Neural cell (in vitro differentiated cells): ENCODE measurements around the gene HIVEP1.

ENCODE experiments used
- EZH2 ChIP-seq: fragments of 200-600, 300-800 bp; shearing (Covaris generic), sonication (generic); IDR thresholded peaks from 2 replicates; pipeline ENCODE4 v1.6.1; 2014; ENCODE audit warnings: antibody characterized with exemption, low read length, borderline replicate concordance, mild to moderate bottlenecking; ENCODE audit not compliant: insufficient read depth, poor library complexity, severe bottlenecking
- POLR2AphosphoS5 ChIP-seq: IDR thresholded peaks from 2 replicates; pipeline ENCODE4 v1.6.1; 2012
- TAF1 ChIP-seq: IDR thresholded peaks from 2 replicates; pipeline ENCODE4 v1.6.1; 2012; ENCODE audit warnings: low read depth
- TF ChIP-seq, protein P1 (sequence below): fragments of 450-650 bp; IDR thresholded peaks from 2 replicates; pipeline ENCODE4 v1.5.1; 2014; ENCODE audit warnings: antibody characterized with exemption, mild to moderate bottlenecking, moderate library complexity; ENCODE audit not compliant: poor library complexity, severe bottlenecking

DNA sequence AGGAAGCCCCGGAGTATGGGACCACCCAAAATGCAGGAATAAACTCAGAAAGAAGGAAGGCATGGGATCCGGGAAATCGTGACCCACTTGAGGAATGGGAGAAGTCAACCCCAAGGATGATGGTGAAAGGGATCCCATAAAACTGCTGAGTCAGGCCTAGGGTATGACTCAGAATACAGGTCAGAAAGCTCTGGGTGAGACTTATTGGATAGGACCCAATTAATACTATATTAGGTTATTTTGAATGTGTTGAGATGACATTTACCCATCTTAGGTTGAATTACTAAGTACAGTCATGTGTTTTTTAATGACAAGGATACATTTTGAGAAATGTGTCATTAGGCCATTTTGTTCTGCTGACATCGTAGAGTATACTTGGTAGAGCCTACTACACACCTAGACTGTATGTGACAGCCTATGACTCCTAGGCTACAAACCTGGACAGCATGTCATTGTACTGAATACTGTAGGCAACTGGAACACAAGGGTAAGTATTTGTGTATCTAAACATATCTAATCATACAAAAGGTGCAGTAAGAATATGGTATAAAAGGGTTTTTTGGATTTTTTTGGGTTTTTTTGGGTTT, 17.1 kb upstream of the HIVEP1 start:
- TF ChIP-seq POLR2AphosphoS5, result no peak
- TF ChIP-seq, protein P1, sequence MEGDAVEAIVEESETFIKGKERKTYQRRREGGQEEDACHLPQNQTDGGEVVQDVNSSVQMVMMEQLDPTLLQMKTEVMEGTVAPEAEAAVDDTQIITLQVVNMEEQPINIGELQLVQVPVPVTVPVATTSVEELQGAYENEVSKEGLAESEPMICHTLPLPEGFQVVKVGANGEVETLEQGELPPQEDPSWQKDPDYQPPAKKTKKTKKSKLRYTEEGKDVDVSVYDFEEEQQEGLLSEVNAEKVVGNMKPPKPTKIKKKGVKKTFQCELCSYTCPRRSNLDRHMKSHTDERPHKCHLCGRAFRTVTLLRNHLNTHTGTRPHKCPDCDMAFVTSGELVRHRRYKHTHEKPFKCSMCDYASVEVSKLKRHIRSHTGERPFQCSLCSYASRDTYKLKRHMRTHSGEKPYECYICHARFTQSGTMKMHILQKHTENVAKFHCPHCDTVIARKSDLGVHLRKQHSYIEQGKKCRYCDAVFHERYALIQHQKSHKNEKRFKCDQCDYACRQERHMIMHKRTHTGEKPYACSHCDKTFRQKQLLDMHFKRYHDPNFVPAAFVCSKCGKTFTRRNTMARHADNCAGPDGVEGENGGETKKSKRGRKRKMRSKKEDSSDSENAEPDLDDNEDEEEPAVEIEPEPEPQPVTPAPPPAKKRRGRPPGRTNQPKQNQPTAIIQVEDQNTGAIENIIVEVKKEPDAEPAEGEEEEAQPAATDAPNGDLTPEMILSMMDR, result no peak
- TF ChIP-seq TAF1, result no peak
- TF ChIP-seq EZH2, result no peak
